Endodermal cell (in vitro differentiated cells): ENCODE data around the gene TRIM73. TPM values are rescaled to one million over a fixed set of nuclear protein-coding genes. Genes with fewer than 3 reads are reported as not detected.
A peak's percentile ranks its signal among the peaks of the same experiment; 100 is the strongest.
"Not testable (repeated sequence)": the region's sequence is repeated elsewhere in the genome, so short reads cannot be mapped to it uniquely, and the experiment has no call there.

Experiments used
- DNase-seq: peaks from one replicate; pipeline ENCODE4 v3.0.0-alpha.2; 2017
- H3K27ac ChIP-seq: 2 replicates; pipeline ENCODE4 v1.5.1; 2013; ENCODE audit warnings: mild to moderate bottlenecking, low read depth, low read length, moderate library complexity
- H3K27me3 ChIP-seq: 2 replicates; pipeline ENCODE4 v1.6.1; 2013; ENCODE audit warnings: mild to moderate bottlenecking, low read length, moderate library complexity; ENCODE audit not compliant: insufficient read depth, control insufficient read depth, poor library complexity, severe bottlenecking
- H3K36me3 ChIP-seq: 2 replicates; pipeline ENCODE4 v1.7.0; 2013; ENCODE audit warnings: mild to moderate bottlenecking, low read length, moderate library complexity; ENCODE audit not compliant: control insufficient read depth, insufficient read depth
- H3K4me1 ChIP-seq: one replicate; pipeline ENCODE4 v1.7.0; 2013; ENCODE audit warnings: low read length; ENCODE audit not compliant: control insufficient read depth, insufficient read depth
- H3K4me3 ChIP-seq: 2 replicates; pipeline ENCODE4 v1.5.1; 2013; ENCODE audit warnings: mild to moderate bottlenecking, low read length, moderate library complexity
- H3K9ac ChIP-seq: 2 replicates; pipeline ENCODE4 v1.6.1; 2013; ENCODE audit warnings: mild to moderate bottlenecking, low read length, moderate library complexity; ENCODE audit not compliant: poor library complexity, severe bottlenecking; ENCODE audit errors: extremely low read depth
- H3K9me3 ChIP-seq: 2 replicates; pipeline ENCODE4 v1.6.1; 2013; ENCODE audit warnings: mild to moderate bottlenecking, low read length, moderate library complexity; ENCODE audit not compliant: control insufficient read depth
- H3K27ac Mint-ChIP-seq: 2 replicates; pipeline ENCODE4 v1.8.0; 2020; ENCODE audit warnings: mixed read lengths
- H3K27me3 Mint-ChIP-seq: 2 replicates; pipeline ENCODE4 v1.8.0; 2021; ENCODE audit warnings: mild to moderate bottlenecking, mixed read lengths; ENCODE audit not compliant: insufficient read depth
- H3K36me3 Mint-ChIP-seq: 2 replicates; pipeline ENCODE4 v1.8.0; 2020; ENCODE audit warnings: low read depth, mixed read lengths
- H3K4me1 Mint-ChIP-seq: 2 replicates; pipeline ENCODE4 v1.8.0; 2020; ENCODE audit warnings: mixed read lengths
- H3K4me3 Mint-ChIP-seq: 2 replicates; pipeline ENCODE4 v1.8.0; 2020; ENCODE audit warnings: mild to moderate bottlenecking, moderate library complexity, mixed read lengths
- H3K9me3 Mint-ChIP-seq: 2 replicates; pipeline ENCODE4 v1.8.0; 2020; ENCODE audit warnings: mild to moderate bottlenecking, mixed read lengths
- WGBS, 2 experiments: methylation state at CpG; one replicate each; pipeline versions ENCODE4 v1.1.5 to v1.1.7; 2013; ENCODE audit warnings: missing lambda C conversion rate in 2 of 2, mixed read lengths in 1 of 2; ENCODE audit not compliant: insufficient coverage in 1 of 2, insufficient read length in 1 of 2; 5-methylcytosine and 5-hydroxymethylcytosine counted together
- long read RNA-seq, 4 experiments: library from polyadenylated mRNA in 2 of 4; library from RNA in 1 of 4; library from capped mRNA in 1 of 4; stranded (forward) in 3 of 4; unstranded in 1 of 4; transcript quantifications; one replicate each; pipeline ENCODE4 v2.0.0, GENCODE V29; 2020 to 2021; ENCODE audit warnings: inconsistent platforms in 1 of 4
- polyA plus RNA-seq, 2 experiments: library from polyadenylated mRNA; stranded (reverse); fragments of 50-300 nt; gene quantifications; one replicate each; pipeline ENCODE4 v1.2.3, GENCODE V29; 2013
- total RNA-seq, 2 donors: library from RNA; stranded (reverse); fragmentation: NEBNext Ultra II Directional in 1 of 2; extraction: Animal tissue kit (Norgen Biotek cat#: 25700) in 1 of 2; gene quantifications; 2 replicates in 1 of 2; 3 replicates in 1 of 2; pipeline ENCODE4 v1.2.1, GENCODE V29; 2021

Gene TRIM73
- total RNA-seq, result 1 to 10 TPM; 2.9 to 5.6 TPM
- polyA plus RNA-seq (2013, experiment 1 of 2), result 4.6 TPM
- 5.7 TPM for polyA plus RNA-seq (2013, experiment 2 of 2)
- long read RNA-seq, experiment 1, result 0 reads
- long read RNA-seq, experiment 2, result 0 reads
- long read RNA-seq, experiment 3, result 0 reads
- long read RNA-seq, experiment 4, partial matches to known transcripts, result 0 of 1 reads
- long read RNA-seq, experiment 4, other reads (novel, unspliced or antisense), result 1 of 1 reads

DNA sequence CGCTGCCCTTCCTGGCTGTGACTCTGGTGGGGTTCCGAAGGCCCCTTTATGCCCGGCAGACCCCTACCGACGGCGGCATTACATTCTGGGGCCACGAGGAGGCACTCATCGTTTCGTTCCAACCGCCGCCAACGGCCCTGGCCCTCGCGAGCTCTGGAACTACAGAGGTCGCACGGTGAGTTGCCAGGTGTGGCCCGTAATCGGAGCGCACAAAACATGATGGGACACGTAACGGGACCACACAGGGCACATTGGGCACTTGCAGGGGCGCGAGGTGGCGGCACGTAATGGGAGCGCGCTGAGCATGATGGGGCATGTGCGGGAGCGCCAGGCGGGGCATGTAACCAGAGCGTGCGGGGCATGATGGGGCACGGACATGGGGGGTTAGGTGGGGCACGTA lies at the start of gene TRIM73:
TSS of gene TRIM73 (plus strand) at position 301 of the 400 bp plus-strand sequence. CDS start 3,305 bp downstream, outside the sequence.
- not testable (repeated sequence) for H3K36me3 ChIP-seq, H3K9me3 Mint-ChIP-seq, H3K4me3 ChIP-seq, DNase-seq, H3K27ac Mint-ChIP-seq, H3K36me3 Mint-ChIP-seq, H3K4me1 Mint-ChIP-seq, H3K27me3 Mint-ChIP-seq, H3K27ac ChIP-seq, H3K4me1 ChIP-seq, H3K4me3 Mint-ChIP-seq, H3K27me3 ChIP-seq, H3K9ac ChIP-seq, H3K9me3 ChIP-seq
- WGBS, 2 experiments, result 95% methylated on average over 8 of the region's 34 CpGs; no CpG with 5 or more reads in 1 of the 2 experiments

DNA sequence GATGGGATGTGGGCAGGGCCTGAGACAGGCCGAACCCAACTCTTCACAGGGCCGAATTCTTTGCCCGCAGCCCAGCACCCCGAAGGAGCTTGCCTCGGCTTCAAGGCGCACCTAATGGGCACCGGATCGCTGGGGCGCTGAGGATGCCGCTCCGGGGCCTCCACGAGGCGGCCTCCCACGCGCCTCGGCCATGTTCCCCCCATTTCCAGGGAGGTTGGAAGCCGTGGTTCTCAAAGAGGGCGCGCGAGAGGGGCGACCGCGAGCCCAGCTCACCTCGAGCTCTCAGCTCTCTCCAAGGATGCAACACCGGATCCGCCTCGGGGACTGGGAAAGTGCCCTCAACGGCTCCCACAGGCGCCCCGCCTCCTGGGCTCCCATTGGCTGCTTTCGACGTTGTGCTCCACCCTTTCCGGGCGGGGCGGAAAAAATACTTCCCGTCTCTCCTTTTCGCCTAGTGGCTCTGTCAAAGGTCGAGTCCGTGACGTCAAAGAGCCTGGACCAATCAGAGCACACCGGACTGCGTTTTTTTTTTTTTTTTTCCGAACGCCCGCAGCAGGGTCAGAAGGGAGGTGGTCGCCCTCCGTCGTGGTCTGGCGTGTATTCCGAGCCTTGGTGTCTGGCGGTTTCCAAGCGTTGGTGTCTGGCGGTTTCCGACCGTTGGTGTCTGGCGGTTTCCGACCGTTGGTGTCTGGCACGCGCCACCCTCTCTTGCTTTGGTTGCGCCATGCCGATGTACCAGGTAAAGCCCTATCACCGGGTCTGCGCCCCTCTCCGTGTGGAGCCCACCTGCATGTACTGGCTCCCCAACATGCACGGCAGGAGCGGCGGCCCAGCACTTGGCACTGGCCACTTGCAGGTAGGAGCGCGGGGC lies 36.5 kb upstream of the TRIM73 start:
- not testable (repeated sequence) for H3K9me3 ChIP-seq, H3K27me3 ChIP-seq, H3K9me3 Mint-ChIP-seq, H3K27ac ChIP-seq, DNase-seq, H3K9ac ChIP-seq, H3K36me3 Mint-ChIP-seq, H3K4me1 Mint-ChIP-seq, H3K4me3 ChIP-seq, H3K27ac Mint-ChIP-seq, H3K4me1 ChIP-seq, H3K36me3 ChIP-seq, H3K27me3 Mint-ChIP-seq
- WGBS, 2 experiments, result no CpG with 5 or more reads among the region's 70 CpGs
- peak overlapping the region; percentile 31 for H3K4me3 Mint-ChIP-seq

DNA sequence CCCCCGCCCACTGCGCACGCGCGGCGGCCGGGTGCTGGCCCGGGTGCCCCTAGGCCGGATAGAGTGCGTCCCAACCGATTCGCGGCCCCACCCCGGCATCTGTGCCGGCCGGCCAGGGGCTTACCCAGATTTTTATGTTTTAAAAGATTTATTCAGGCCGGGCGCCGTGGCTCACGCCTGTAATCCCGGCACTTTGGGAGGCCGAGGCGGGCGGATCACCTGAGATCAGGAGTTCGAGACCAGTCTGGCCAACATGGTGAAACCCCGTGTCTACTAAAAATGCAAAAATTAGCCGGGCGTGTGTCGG lies 35.9 kb upstream of the TRIM73 start:
- no CpG with 5 or more reads among the region's 29 CpGs for WGBS, 2 experiments
- H3K36me3 Mint-ChIP-seq, H3K9me3 ChIP-seq, H3K4me1 Mint-ChIP-seq, H3K27me3 ChIP-seq, H3K27me3 Mint-ChIP-seq, H3K9ac ChIP-seq, H3K4me3 ChIP-seq, H3K9me3 Mint-ChIP-seq, H3K36me3 ChIP-seq, DNase-seq, H3K4me1 ChIP-seq, H3K27ac Mint-ChIP-seq, H3K27ac ChIP-seq: not testable (repeated sequence)
- H3K4me3 Mint-ChIP-seq, result peak overlapping the region; percentile 31

DNA sequence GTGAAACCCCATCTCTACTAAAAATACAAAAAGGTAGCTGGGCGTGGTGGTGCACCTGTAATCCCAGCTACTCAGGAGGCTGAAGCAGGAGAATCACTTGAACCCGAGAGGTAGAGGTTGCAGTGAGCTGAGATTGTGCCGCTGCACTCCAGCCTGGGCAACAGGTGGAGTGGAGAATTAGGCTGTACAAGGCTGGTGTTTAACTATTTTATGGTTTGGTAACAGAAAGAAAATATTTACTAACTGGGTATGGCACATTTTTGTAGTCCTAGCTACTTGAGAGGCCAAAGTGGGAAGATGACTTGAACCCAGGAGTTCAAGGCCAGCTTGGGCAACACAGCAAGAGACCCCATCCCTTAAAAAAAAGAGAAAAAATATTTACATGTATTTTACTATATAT lies 31.4 kb upstream of the TRIM73 start:
- not testable (repeated sequence) for H3K9ac ChIP-seq, H3K27me3 ChIP-seq, H3K36me3 Mint-ChIP-seq, H3K4me1 Mint-ChIP-seq, H3K36me3 ChIP-seq, H3K9me3 Mint-ChIP-seq, H3K9me3 ChIP-seq, H3K4me3 Mint-ChIP-seq, H3K27ac ChIP-seq, DNase-seq, H3K4me1 ChIP-seq, H3K27me3 Mint-ChIP-seq, H3K27ac Mint-ChIP-seq, H3K4me3 ChIP-seq
- no CpG with 5 or more reads among the region's 3 CpGs for WGBS, 2 experiments

DNA sequence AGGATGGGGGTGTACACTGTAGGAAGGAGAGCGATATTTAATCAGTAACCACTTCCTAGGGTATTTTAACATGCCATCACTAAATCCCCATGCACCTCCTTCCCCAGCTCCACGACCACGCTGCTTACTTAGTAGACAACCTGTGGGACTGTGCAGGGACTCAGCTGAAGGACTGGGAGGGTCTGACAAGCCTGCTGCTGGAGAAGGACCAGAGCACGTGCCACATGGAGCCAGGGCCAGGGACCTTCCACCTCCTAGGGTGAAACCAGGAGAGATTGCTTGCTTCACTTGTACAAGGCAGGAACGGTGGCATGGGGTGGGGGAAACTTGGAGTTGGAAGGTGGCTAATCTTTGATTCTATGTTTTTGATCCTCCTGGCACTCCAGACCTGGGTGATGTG lies 28.8 kb upstream of the TRIM73 start:
- not testable (repeated sequence) for H3K4me3 ChIP-seq, H3K4me3 Mint-ChIP-seq, H3K36me3 Mint-ChIP-seq

DNA sequence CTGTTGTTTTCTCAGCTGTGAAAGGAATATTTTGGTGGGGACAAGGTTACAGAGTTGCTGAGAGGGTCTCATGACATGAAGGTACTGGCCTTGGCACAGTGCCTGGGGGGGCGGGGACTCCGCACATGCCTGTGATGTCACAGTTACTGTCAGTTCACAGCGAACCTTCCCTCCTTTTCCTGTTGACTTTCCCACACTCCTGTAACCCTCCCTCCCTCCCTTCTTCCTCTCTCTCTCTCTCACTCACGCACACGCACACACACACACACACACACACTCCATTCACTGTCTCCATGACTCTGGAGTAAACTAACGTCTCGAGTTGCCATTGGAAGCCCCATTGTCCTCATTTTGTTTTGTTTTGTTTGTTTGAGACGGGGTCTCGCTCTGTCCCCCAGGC lies 28.1 kb upstream of the TRIM73 start:
- not testable (repeated sequence) for DNase-seq, H3K4me1 ChIP-seq, H3K9ac ChIP-seq, H3K27me3 Mint-ChIP-seq, H3K4me3 ChIP-seq, H3K4me1 Mint-ChIP-seq, H3K27ac ChIP-seq, H3K9me3 ChIP-seq, H3K27me3 ChIP-seq, H3K27ac Mint-ChIP-seq, H3K9me3 Mint-ChIP-seq, H3K4me3 Mint-ChIP-seq, H3K36me3 ChIP-seq, H3K36me3 Mint-ChIP-seq
- WGBS, 2 experiments, result no CpG with 5 or more reads among the region's 9 CpGs

More for the DNA sequence above, 28.8 kb upstream of the TRIM73 start:
- not testable (repeated sequence) for DNase-seq, H3K4me1 ChIP-seq, H3K27me3 Mint-ChIP-seq, H3K27ac Mint-ChIP-seq, H3K9me3 ChIP-seq, H3K4me1 Mint-ChIP-seq, H3K9ac ChIP-seq, H3K36me3 ChIP-seq, H3K9me3 Mint-ChIP-seq, H3K27ac ChIP-seq, H3K27me3 ChIP-seq
- no CpG with 5 or more reads among the region's 5 CpGs for WGBS, 2 experiments

DNA sequence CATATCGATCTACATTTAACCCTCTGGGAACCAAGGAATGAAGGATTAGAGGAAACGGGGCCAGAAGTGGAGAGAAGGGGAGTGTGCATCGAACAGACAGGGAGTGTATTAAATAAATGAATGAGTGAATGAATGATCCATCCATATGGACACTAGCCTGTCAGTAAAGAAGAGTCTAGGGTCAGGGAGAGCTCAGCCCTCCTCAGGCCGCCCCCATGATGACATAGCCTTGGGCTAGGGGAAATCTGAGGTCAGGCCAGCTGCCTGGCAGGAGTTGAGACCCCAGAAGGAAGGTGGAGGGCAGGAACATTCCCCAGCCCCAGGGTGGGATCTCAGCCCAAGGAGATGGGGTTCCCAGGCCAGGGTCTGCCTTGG lies 21.3 kb upstream of the TRIM73 start:
- H3K9me3 Mint-ChIP-seq, H3K36me3 Mint-ChIP-seq, H3K4me1 Mint-ChIP-seq, H3K27me3 Mint-ChIP-seq, H3K9me3 ChIP-seq, H3K27ac Mint-ChIP-seq, H3K4me3 ChIP-seq, DNase-seq, H3K4me1 ChIP-seq, H3K9ac ChIP-seq, H3K27me3 ChIP-seq, H3K27ac ChIP-seq, H3K36me3 ChIP-seq, H3K4me3 Mint-ChIP-seq: not testable (repeated sequence)
- no CpG with 5 or more reads among the region's 4 CpGs for WGBS, 2 experiments
